HepG2 (cell line): ENCODE results near the gene TBC1D22A. TPM values are rescaled to one million over a fixed set of nuclear protein-coding genes. Genes with fewer than 3 reads are reported as not detected.

Experiments
- ATAC-seq: fragments of 200-7000 bp; cut with Tn5 transposase; 3 replicates; pipeline ENCODE4 v1.9.1; 2020; ENCODE audit warnings: mild to moderate bottlenecking, moderate library complexity
- BruUV-seq: library from RNA; stranded (reverse); fragments of 400-500 nt; replicated peaks from 2 replicates; lab custom pipeline; 2021; lab: Mats Ljungman, UMichigan
- CTCF ChIA-PET: fragments of 300-600 bp; formaldehyde crosslinking; extraction: SDS; loops from one replicate; lab custom pipeline; 2021; ENCODE audit warnings: low total read pairs, inconsistent platforms, low intra/inter-chr PET ratio; lab: Yijun Ruan, JAX
- POLR2A ChIA-PET: fragments of 350-600 bp; sonication (Branson Sonifier 250); formaldehyde crosslinking; loops from one replicate; lab custom pipeline; 2020; ENCODE audit warnings: antibody characterized with exemption, inconsistent platforms; lab: Yijun Ruan, JAX
- DNase-seq: peaks from one replicate; pipeline ENCODE4 v3.0.0-alpha.2; 2015; ENCODE audit warnings: low spot score
- FAIRE-seq: peaks from 3 replicates; lab custom pipeline; 2011; peaks lifted over from hg19 to GRCh38; lab: Jason Lieb, UNC
- H2AFZ ChIP-seq: one replicate; pipeline ENCODE4 v1.6.1; 2011; ENCODE audit warnings: low read length, inconsistent platforms
- H3K27ac ChIP-seq: fragments of 300-600 bp; 3 replicates; pipeline ENCODE4 v1.8.0; 2011; ENCODE audit warnings: mixed run types, mild to moderate bottlenecking, mixed read lengths, low read length, inconsistent platforms; ENCODE audit not compliant: insufficient read depth; ENCODE audit errors: extremely low read length
- H3K27me3 ChIP-seq, 2 experiments: fragments of 200-600 bp in 1 of 2; 2 replicates in 1 of 2; 3 replicates in 1 of 2; pipeline versions ENCODE4 v1.6.0 to v1.8.0; 2011; ENCODE audit warnings: low read length in 2 of 2, mild to moderate bottlenecking in 2 of 2, moderate library complexity in 2 of 2, inconsistent platforms in 1 of 2; ENCODE audit not compliant: insufficient read depth in 2 of 2, control insufficient read depth in 1 of 2
- H3K36me3 ChIP-seq, 2 experiments: fragments of 200-600 bp in 1 of 2; replicated peaks in 1 of 2; 2 replicates in 1 of 2; 3 replicates in 1 of 2; pipeline versions ENCODE4 v1.5.1 to v1.8.0; 2011; ENCODE audit warnings: low read length in 2 of 2, inconsistent platforms in 1 of 2; ENCODE audit not compliant: insufficient read depth in 2 of 2, control insufficient read depth in 1 of 2
- H3K4me1 ChIP-seq: 2 replicates; pipeline ENCODE4 v1.5.1; 2012; ENCODE audit warnings: low read length, inconsistent platforms; ENCODE audit not compliant: insufficient read depth
- H3K4me2 ChIP-seq: 2 replicates; pipeline ENCODE4 v1.6.0; 2011; ENCODE audit warnings: low read depth, low read length, inconsistent platforms
- H3K4me3 ChIP-seq, 3 experiments: fragments of 200-600 bp in 1 of 3; sonication (generic), shearing (Covaris generic) in 1 of 3; replicated peaks in 1 of 3; 2 replicates each; pipeline ENCODE4 v1.5.1; 2011 to 2016; ENCODE audit warnings: low read length in 3 of 3, inconsistent platforms in 2 of 3, low read depth in 2 of 3, mild to moderate bottlenecking in 2 of 3, control low read depth in 1 of 3, mixed read lengths in 1 of 3; ENCODE audit not compliant: insufficient read depth in 1 of 3
- H3K79me2 ChIP-seq: one replicate; pipeline ENCODE4 v1.6.1; 2011; ENCODE audit warnings: low read length, inconsistent platforms; ENCODE audit not compliant: insufficient read depth
- H3K9ac ChIP-seq: 2 replicates; pipeline ENCODE4 v1.6.0; 2011; ENCODE audit warnings: mild to moderate bottlenecking, low read depth, low read length, inconsistent platforms; ENCODE audit not compliant: insufficient read depth
- H3K9me3 ChIP-seq: 2 replicates; pipeline ENCODE4 v1.5.1; 2012; ENCODE audit warnings: mild to moderate bottlenecking, low read length
- H4K20me1 ChIP-seq: 2 replicates; pipeline ENCODE4 v1.6.0; 2011; ENCODE audit warnings: inconsistent platforms, mild to moderate bottlenecking, low read length, moderate library complexity; ENCODE audit not compliant: insufficient read depth
- CBX2 ChIP-seq, 2 experiments: fragments of 200-600 bp in 1 of 2; sonication (generic); formaldehyde crosslinking in 1 of 2; IDR thresholded peaks; 2 replicates each; pipeline versions ENCODE4 v1.7.0 to v1.8.1; 2018 to 2022; ENCODE audit warnings: low read depth in 2 of 2, low read length in 1 of 2, mild to moderate bottlenecking in 1 of 2, missing genetic modification reagents in 1 of 2
- FOXA3 ChIP-seq: IDR thresholded peaks from 2 replicates; pipeline ENCODE4 v1.6.1; 2016; ENCODE audit warnings: missing genetic modification reagents, missing compliant biosample characterization
- GTF2F1 ChIP-seq: fragments of 150-350 bp; IDR thresholded peaks from 2 replicates; pipeline ENCODE4 v1.6.1; 2014; ENCODE audit warnings: low read length
- KLF15 ChIP-seq: sonication (generic); formaldehyde crosslinking; IDR thresholded peaks from 2 replicates; pipeline ENCODE4 v1.8.1; 2023; ENCODE audit warnings: borderline replicate concordance, mild to moderate bottlenecking, inconsistent platforms, missing genetic modification reagents, mixed read lengths
- XRCC5 ChIP-seq: fragments of 200-400 bp; formaldehyde crosslinking; optimal IDR thresholded peaks from 2 replicates; pipeline ENCODE3; 2017; ENCODE audit warnings: mild to moderate bottlenecking, low read length
- ZFP62 ChIP-seq: sonication (generic); formaldehyde crosslinking; IDR thresholded peaks from 2 replicates; pipeline ENCODE4 v1.4.0; 2020; ENCODE audit warnings: missing genetic modification reagents
- ZNF24 ChIP-seq: fragments of 450-650 bp; IDR thresholded peaks from 2 replicates; pipeline ENCODE4 v1.6.1; 2017; ENCODE audit warnings: antibody characterized with exemption, mild to moderate bottlenecking
- WGBS: methylation state at CpG from one replicate; pipeline ENCODE4 v1.1.6; 2017; ENCODE audit warnings: low lambda C conversion rate; 5-methylcytosine and 5-hydroxymethylcytosine counted together
- in situ Hi-C: cut with HindIII; loops from 2 replicates; pipeline ENCODE4 v1.10.0; 2017; ENCODE audit warnings: low pct_unique_long_range_greater_than_20kb; ENCODE audit not compliant: extremely low pct_ligation_motif_present
- intact Hi-C: fragments of 100-400 bp; cut with micrococcal nuclease; formaldehyde crosslinking; loops from one replicate; pipeline ENCODE4 v1.10.0; 2022; ENCODE audit not compliant: unreplicated experiment
- polyA plus RNA-seq, 8 experiments: library from polyadenylated mRNA; depleted of rRNA in 3 of 8; stranded (reverse) in 7 of 8; unstranded in 1 of 8; fragments of >200 nt; fragmentation: Illumina TruSeq in 4 of 8; extraction: Trizol in 4 of 8; gene quantifications; 2 replicates each; pipeline versions ENCODE4 v1.2.1 to v1.2.3, GENCODE V29; 2011 to 2016; ENCODE audit warnings: low read depth in 4 of 8, missing spikeins in 1 of 8, mixed read lengths in 1 of 8; ENCODE audit not compliant: insufficient read depth in 1 of 8
- total RNA-seq, 5 experiments: library from RNA; depleted of rRNA; stranded (reverse); fragments of >200 nt; fragmentation: Illumina TruSeq; extraction: Trizol; gene quantifications; 2 replicates each; pipeline ENCODE4 v1.2.3, GENCODE V29; 2016; ENCODE audit warnings: low read depth in 1 of 5
- TF ChIP-seq, protein P1 (sequence below): sonication (generic); formaldehyde crosslinking; conservative IDR thresholded peaks from 2 replicates; pipeline ENCODE4 v1.4.0; 2020; ENCODE audit warnings: missing genetic modification reagents
- TF ChIP-seq, protein P2 (sequence below): sonication (generic); formaldehyde crosslinking; IDR thresholded peaks from 2 replicates; pipeline ENCODE4 v1.5.0; 2020; ENCODE audit warnings: missing genetic modification reagents, mild to moderate bottlenecking, borderline replicate concordance
- TF ChIP-seq, protein P3 (sequence below): sonication (generic); formaldehyde crosslinking; IDR thresholded peaks from 2 replicates; pipeline ENCODE4 v1.4.0; 2020; ENCODE audit warnings: missing genetic modification reagents
- TF ChIP-seq, protein P4 (sequence below): IDR thresholded peaks from 2 replicates; pipeline ENCODE4 v1.6.1; 2012; ENCODE audit warnings: low read length, improper control_type of control experiment
- TF ChIP-seq, protein P5 (sequence below): IDR thresholded peaks from 2 replicates; pipeline ENCODE4 v1.6.1; 2016; ENCODE audit warnings: mild to moderate bottlenecking

The TBC1D22A gene
- total and polyA plus RNA-seq, 2 of the 13 experiments (the other 11 are each of a cell fraction or from before 2014, with no cell fraction given), result 17.3 to 18.0 TPM

DNA sequence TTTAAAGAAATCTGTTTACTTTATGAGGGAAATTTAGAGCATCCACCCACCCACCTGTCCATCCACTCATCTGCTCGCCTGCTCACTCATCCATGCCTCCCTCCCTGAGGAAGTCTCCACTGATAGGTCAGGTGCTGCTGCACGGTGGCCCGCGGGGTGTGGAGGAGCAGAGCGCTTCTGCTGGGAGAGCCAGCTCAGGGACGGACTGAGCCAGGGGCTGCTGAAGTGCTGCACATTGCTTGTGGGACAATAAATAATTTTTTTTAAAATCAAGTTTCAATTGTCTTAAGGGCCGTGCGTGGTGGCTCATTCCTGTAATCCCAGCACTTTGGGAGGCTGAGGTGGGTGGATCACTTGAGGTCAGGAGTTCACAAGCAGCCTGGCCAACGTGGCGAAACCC, 148.9 kb downstream of the TBC1D22A start:
- no peaks in the 10 kb centered on the region for H3K4me1 ChIP-seq
- H3K27ac ChIP-seq, result no peak overlapping the region
- no peak for DNase-seq
- WGBS, result 87% methylated on average over 6 of the region's 10 CpGs
- BruUV-seq, result no TSS peak
- no peaks in the 10 kb centered on the region for H3K9me3 ChIP-seq
- H3K9ac ChIP-seq, result no peak overlapping the region
- in situ Hi-C loops, result no loop called here
- no peaks in the 10 kb centered on the region for H3K79me2 ChIP-seq
- POLR2A ChIA-PET, result no interaction called here
- no peak for FAIRE-seq
- no peaks in the 10 kb centered on the region for H4K20me1 ChIP-seq
- intact Hi-C loops, result no loop called here
- H3K4me2 ChIP-seq, result no peak overlapping the region
- no peak overlapping the region for H2AFZ ChIP-seq
- peaks cover 9 to 30% of the 10 kb centered on the region in 2 experiments; a peak in 4 of 5 replicates for H3K36me3 ChIP-seq
- no peak for ATAC-seq
- H3K27me3 ChIP-seq, result no peaks in the 10 kb centered on the region
- no peak overlapping the region for H3K4me3 ChIP-seq
- CTCF ChIA-PET, result no interaction called here
- no peak for TF ChIP-seq KLF15
- TF ChIP-seq, protein P1, sequence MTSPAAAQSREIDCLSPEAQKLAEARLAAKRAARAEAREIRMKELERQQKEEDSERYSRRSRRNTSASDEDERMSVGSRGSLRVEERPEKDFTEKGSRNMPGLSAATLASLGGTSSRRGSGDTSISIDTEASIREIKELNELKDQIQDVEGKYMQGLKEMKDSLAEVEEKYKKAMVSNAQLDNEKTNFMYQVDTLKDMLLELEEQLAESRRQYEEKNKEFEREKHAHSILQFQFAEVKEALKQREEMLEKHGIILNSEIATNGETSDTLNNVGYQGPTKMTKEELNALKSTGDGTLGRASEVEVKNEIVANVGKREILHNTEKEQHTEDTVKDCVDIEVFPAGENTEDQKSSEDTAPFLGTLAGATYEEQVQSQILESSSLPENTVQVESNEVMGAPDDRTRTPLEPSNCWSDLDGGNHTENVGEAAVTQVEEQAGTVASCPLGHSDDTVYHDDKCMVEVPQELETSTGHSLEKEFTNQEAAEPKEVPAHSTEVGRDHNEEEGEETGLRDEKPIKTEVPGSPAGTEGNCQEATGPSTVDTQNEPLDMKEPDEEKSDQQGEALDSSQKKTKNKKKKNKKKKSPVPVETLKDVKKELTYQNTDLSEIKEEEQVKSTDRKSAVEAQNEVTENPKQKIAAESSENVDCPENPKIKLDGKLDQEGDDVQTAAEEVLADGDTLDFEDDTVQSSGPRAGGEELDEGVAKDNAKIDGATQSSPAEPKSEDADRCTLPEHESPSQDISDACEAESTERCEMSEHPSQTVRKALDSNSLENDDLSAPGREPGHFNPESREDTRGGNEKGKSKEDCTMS (CRISPR knock-in tag), result no peak
- no peak for TF ChIP-seq CBX2 (IDR thresholded peaks at IDR 0.05; ENCODE audit: low read depth, low read length)
- TF ChIP-seq CBX2 (CRISPR knock-in tag; IDR thresholded peaks at IDR 0.05; ENCODE audit: low read depth), result no peak
- TF ChIP-seq, protein P2, sequence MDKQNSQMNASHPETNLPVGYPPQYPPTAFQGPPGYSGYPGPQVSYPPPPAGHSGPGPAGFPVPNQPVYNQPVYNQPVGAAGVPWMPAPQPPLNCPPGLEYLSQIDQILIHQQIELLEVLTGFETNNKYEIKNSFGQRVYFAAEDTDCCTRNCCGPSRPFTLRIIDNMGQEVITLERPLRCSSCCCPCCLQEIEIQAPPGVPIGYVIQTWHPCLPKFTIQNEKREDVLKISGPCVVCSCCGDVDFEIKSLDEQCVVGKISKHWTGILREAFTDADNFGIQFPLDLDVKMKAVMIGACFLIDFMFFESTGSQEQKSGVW, result no peak
- TF ChIP-seq FOXA3 (CRISPR knock-in tag), result no peak
- TF ChIP-seq, protein P3, sequence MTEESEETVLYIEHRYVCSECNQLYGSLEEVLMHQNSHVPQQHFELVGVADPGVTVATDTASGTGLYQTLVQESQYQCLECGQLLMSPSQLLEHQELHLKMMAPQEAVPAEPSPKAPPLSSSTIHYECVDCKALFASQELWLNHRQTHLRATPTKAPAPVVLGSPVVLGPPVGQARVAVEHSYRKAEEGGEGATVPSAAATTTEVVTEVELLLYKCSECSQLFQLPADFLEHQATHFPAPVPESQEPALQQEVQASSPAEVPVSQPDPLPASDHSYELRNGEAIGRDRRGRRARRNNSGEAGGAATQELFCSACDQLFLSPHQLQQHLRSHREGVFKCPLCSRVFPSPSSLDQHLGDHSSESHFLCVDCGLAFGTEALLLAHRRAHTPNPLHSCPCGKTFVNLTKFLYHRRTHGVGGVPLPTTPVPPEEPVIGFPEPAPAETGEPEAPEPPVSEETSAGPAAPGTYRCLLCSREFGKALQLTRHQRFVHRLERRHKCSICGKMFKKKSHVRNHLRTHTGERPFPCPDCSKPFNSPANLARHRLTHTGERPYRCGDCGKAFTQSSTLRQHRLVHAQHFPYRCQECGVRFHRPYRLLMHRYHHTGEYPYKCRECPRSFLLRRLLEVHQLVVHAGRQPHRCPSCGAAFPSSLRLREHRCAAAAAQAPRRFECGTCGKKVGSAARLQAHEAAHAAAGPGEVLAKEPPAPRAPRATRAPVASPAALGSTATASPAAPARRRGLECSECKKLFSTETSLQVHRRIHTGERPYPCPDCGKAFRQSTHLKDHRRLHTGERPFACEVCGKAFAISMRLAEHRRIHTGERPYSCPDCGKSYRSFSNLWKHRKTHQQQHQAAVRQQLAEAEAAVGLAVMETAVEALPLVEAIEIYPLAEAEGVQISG, result no peak
- TF ChIP-seq, protein P4, sequence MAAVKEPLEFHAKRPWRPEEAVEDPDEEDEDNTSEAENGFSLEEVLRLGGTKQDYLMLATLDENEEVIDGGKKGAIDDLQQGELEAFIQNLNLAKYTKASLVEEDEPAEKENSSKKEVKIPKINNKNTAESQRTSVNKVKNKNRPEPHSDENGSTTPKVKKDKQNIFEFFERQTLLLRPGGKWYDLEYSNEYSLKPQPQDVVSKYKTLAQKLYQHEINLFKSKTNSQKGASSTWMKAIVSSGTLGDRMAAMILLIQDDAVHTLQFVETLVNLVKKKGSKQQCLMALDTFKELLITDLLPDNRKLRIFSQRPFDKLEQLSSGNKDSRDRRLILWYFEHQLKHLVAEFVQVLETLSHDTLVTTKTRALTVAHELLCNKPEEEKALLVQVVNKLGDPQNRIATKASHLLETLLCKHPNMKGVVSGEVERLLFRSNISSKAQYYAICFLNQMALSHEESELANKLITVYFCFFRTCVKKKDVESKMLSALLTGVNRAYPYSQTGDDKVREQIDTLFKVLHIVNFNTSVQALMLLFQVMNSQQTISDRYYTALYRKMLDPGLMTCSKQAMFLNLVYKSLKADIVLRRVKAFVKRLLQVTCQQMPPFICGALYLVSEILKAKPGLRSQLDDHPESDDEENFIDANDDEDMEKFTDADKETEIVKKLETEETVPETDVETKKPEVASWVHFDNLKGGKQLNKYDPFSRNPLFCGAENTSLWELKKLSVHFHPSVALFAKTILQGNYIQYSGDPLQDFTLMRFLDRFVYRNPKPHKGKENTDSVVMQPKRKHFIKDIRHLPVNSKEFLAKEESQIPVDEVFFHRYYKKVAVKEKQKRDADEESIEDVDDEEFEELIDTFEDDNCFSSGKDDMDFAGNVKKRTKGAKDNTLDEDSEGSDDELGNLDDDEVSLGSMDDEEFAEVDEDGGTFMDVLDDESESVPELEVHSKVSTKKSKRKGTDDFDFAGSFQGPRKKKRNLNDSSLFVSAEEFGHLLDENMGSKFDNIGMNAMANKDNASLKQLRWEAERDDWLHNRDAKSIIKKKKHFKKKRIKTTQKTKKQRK, result no peak
- TF ChIP-seq ZFP62, result no peak
- TF ChIP-seq, protein P5, sequence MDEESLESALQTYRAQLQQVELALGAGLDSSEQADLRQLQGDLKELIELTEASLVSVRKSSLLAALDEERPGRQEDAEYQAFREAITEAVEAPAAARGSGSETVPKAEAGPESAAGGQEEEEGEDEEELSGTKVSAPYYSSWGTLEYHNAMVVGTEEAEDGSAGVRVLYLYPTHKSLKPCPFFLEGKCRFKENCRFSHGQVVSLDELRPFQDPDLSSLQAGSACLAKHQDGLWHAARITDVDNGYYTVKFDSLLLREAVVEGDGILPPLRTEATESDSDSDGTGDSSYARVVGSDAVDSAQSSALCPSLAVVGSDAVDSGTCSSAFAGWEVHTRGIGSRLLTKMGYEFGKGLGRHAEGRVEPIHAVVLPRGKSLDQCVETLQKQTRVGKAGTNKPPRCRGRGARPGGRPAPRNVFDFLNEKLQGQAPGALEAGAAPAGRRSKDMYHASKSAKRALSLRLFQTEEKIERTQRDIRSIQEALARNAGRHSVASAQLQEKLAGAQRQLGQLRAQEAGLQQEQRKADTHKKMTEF (CRISPR knock-in tag), result no peak
- TF ChIP-seq XRCC5, result no peak
- no peak for TF ChIP-seq ZNF24
- no peak for TF ChIP-seq GTF2F1
